ENCODE results near the gene UQCC2. TPM values are rescaled to one million over a fixed set of nuclear protein-coding genes. Genes with fewer than 3 reads are reported as not detected.
A peak's percentile ranks its signal among the peaks of the same experiment; 100 is the strongest.

UQCC2 gene
- total RNA-seq, 2 donors from 2014 or later = 24.5 to 25.7 TPM

DNA sequence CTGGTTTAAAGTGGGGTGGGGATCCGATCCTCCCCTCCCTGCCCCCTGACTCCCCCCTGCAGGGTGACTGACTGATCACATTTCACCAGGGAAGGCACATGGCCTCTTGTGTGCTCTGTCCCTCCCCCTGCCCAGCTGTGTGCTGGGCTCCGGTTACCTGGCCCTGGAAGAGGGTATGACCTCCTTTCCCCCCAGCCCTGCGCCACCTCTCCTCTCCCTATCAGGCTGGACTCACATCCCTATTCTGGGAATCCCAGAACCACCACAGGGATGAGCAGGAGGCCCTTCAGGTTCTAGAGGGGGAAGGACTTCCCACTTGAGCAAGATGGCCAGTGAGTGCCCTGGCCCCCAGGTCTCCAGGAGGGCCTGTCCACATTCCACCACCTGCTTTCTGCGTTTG lies 37.3 kb upstream of the UQCC2 start:
- 81% methylated on average over 4 of the region's 4 CpGs for WGBS
- Histone ChIP-seq H3K27ac (no peak overlapping the region), H3K4me3 (no peak overlapping the region), H3K9me3 (no peaks in the 10 kb centered on the region), H3K27me3 (replicated peaks; ENCODE audit: insufficient read depth) (no peaks in the 10 kb centered on the region), H3K4me1 (replicated peaks) (peaks cover 20% of the 10 kb centered on the region), H3K36me3 (no peaks in the 10 kb centered on the region)
- intact Hi-C loops (cut with DNase I) = no loop called here
- TF ChIP-seq POLR2A (IDR thresholded peaks at IDR 0.05) = no peak
- DNase-seq (ENCODE audit: low spot score) = no peak

DNA sequence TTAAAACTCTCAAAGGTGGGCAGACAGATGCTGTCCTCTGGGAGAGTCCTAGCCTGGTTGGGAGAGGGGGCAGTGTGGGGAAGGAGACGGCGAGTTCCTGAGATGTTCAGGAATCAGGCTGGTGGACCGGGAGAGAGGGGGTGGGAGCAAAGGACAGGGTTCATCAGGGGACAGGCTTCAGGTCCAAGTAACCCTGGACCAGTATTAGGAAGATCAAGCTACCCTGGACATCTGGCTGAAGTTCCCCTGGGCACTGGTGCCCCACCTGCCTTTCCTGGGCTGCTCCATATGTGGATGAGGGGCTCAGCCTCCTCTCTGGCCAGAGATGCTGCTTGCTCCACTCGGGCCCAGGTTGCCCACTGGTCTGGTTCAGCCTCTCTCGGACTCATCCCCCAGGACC lies 36.3 kb upstream of the UQCC2 start:
- intact Hi-C loops (cut with DNase I) = no loop called here

DNA sequence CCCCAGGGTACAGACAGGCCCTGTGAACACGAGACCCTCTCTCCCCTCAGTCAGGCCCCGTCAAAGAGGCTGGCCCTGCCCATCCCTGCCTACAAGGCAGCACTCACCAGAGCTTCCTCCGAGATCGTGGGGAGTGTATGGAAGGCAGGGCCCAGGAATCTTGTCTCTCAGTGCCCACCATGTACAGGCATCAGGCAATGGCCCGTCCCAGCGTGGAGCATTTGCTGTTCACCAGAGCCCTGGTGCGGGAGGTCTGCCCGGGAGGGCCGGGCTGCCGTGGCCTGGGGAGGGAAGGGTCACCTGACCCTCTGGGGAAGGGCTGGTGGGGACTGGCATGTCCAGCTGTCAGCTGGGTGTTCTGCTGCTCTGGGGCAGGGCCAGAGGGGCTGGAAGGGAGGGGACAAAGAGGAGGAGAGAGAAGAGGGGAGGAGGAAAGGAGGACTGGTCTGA lies 35.2 kb upstream of the UQCC2 start, which contains the start of gene IP6K3:
Gene IP6K3, minus strand, starts transcription at position 255 of the 450 bp plus-strand sequence. CDS start 11,429 bp downstream, outside the sequence.
- DNase-seq (ENCODE audit: low spot score) = no peak
- H3K27me3 ChIP-seq (replicated peaks; ENCODE audit: insufficient read depth) = no peaks in the 10 kb centered on the region
- H3K9me3 ChIP-seq = no peaks in the 10 kb centered on the region
- WGBS = 61% methylated on average over 9 of the region's 10 CpGs
- TF ChIP-seq, protein P1, sequence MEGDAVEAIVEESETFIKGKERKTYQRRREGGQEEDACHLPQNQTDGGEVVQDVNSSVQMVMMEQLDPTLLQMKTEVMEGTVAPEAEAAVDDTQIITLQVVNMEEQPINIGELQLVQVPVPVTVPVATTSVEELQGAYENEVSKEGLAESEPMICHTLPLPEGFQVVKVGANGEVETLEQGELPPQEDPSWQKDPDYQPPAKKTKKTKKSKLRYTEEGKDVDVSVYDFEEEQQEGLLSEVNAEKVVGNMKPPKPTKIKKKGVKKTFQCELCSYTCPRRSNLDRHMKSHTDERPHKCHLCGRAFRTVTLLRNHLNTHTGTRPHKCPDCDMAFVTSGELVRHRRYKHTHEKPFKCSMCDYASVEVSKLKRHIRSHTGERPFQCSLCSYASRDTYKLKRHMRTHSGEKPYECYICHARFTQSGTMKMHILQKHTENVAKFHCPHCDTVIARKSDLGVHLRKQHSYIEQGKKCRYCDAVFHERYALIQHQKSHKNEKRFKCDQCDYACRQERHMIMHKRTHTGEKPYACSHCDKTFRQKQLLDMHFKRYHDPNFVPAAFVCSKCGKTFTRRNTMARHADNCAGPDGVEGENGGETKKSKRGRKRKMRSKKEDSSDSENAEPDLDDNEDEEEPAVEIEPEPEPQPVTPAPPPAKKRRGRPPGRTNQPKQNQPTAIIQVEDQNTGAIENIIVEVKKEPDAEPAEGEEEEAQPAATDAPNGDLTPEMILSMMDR (IDR thresholded peaks at IDR 0.05) = no peak
- TF ChIP-seq POLR2AphosphoS5 (IDR thresholded peaks at IDR 0.05) (no peak), POLR2A (IDR thresholded peaks at IDR 0.05) (no peak)
- no peaks in the 10 kb centered on the region for H3K36me3 ChIP-seq
- peaks cover 22% of the 10 kb centered on the region for H3K4me1 ChIP-seq (replicated peaks)
- H3K27ac ChIP-seq = peak within 1 kb of the TSS; percentile 74 to 85
- peak within 1 kb of the TSS; percentile 7 to 13 for H3K4me3 ChIP-seq
- intact Hi-C loops (cut with DNase I) = no loop called here

More for the DNA sequence above, 36.3 kb upstream of the UQCC2 start:
- no peak for DNase-seq (ENCODE audit: low spot score)
- no peaks in the 10 kb centered on the region for H3K27me3 ChIP-seq (replicated peaks; ENCODE audit: insufficient read depth)
- no peaks in the 10 kb centered on the region for H3K36me3 ChIP-seq
- TF ChIP-seq, protein P1 (IDR thresholded peaks at IDR 0.05) = no peak
- TF ChIP-seq POLR2AphosphoS5 (IDR thresholded peaks at IDR 0.05) (no peak), POLR2A (IDR thresholded peaks at IDR 0.05) (no peak)
- H3K4me3 ChIP-seq = no peak overlapping the region
- H3K9me3 ChIP-seq = no peaks in the 10 kb centered on the region
- 94% methylated on average over 5 of the region's 5 CpGs for WGBS
- H3K27ac ChIP-seq = peak overlapping the region; percentile 74 to 85
- H3K4me1 ChIP-seq (replicated peaks) = peaks cover 22% of the 10 kb centered on the region

DNA sequence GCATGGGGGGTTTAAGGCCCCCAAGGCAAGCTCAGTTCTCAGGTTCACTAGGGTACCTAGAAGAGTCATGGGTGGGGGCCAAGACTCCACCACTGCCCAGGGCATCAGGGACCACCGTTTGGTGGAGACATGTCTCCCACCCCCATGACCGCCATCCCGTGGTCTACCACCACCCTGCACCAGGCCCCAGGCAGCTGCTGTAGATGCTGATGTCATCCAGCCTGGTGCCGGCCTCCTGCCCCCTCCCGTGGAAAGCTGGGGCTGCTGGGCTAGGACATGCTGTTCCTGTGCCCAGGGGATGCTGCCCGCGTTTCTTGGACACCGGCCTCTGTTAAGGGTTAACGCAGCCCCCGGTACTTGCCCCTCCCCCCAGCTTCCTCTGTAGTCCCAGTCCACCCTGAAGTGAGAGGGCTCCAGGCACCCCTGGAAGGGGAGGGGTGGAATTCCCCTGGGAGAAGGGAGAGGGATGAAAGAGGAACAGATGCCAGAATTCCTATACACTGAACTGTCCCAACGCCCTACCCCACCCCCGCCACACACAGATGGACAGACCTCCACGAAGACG lies 34.6 kb upstream of the UQCC2 start:
- Histone ChIP-seq H3K27me3 (replicated peaks; ENCODE audit: insufficient read depth) (no peaks in the 10 kb centered on the region), H3K9me3 (no peaks in the 10 kb centered on the region), H3K27ac (peak overlapping the region; percentile 74 to 85), H3K36me3 (no peaks in the 10 kb centered on the region), H3K4me1 (replicated peaks) (peaks cover 22% of the 10 kb centered on the region), H3K4me3 (peak overlapping the region; percentile 7 to 13)
- TF ChIP-seq, protein P1 (IDR thresholded peaks at IDR 0.05) = no peak
- TF ChIP-seq POLR2AphosphoS5 (IDR thresholded peaks at IDR 0.05) (no peak), POLR2A (IDR thresholded peaks at IDR 0.05) (no peak)
- no peak for DNase-seq (ENCODE audit: low spot score)
- 43% methylated on average over 14 of the region's 14 CpGs for WGBS
- intact Hi-C loops (cut with DNase I) = no loop called here

DNA sequence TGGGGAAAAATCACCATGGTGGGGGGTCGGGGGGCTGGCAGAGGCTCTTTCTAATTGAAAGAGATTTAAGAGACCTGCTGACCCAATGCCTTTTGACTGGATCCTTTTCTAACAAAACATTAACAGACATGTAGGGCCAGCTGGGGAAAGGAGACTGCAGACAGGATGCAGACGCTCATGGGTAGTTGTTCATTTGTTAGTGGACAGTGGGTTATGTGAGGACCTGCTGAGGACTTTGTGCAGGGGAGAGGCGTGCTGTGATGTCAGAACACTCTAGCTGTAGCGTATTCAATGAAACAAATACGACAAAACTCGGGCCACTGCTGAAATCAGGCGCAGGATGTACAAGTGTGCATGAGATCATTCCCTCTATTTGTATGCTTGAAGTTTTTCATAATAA lies 34.0 kb upstream of the UQCC2 start:
- DNase-seq (ENCODE audit: low spot score) = no peak
- WGBS = 70% methylated on average over 7 of the region's 7 CpGs
- Histone ChIP-seq H3K4me3 (peak overlapping the region in 1 of 2 donors; percentile 13), H3K27ac (peak overlapping the region; percentile 74 to 85), H3K27me3 (replicated peaks; ENCODE audit: insufficient read depth) (no peaks in the 10 kb centered on the region), H3K36me3 (no peaks in the 10 kb centered on the region), H3K4me1 (replicated peaks) (peaks cover 22% of the 10 kb centered on the region), H3K9me3 (no peaks in the 10 kb centered on the region)
- TF ChIP-seq, protein P1 (IDR thresholded peaks at IDR 0.05) = no peak
- no peak for TF ChIP-seq POLR2AphosphoS5 (IDR thresholded peaks at IDR 0.05)
- no peak for TF ChIP-seq POLR2A (IDR thresholded peaks at IDR 0.05)
- intact Hi-C loops (cut with DNase I) = no loop called here

All from prostate gland (tissue), 2 donors.